HG03575 (cell line): ENCODE data around the gene PIGR.

Source experiments
- ATAC-seq: cut with Tn5 transposase; IDR thresholded peaks from one replicate; pipeline ENCODE4 v1.9.1; 2021; ENCODE audit not compliant: unreplicated experiment, insufficient number of reproducible peaks, low FRiP score; ENCODE audit errors: extremely low read depth

Gene PIGR

DNA sequence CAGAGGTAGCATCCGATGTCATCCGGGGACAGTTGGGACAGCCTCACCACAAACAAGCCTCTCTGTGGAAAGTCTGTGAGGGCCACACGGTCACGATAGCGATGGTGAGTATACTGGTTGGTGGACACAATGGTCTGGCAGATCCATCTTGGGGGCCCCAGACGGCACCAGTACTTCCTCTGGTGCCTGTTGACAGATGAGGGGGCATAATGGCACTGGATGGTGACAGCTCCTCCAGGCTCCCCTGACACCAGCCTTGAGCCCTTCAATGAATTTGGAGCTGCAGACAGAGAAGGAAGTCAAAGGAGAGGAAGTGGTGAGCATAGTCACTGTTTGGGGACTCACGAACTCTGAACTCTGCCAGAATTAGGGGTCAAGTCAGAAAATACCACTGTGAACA, 16.0 kb upstream of the PIGR start:
- ATAC-seq: no peak

DNA sequence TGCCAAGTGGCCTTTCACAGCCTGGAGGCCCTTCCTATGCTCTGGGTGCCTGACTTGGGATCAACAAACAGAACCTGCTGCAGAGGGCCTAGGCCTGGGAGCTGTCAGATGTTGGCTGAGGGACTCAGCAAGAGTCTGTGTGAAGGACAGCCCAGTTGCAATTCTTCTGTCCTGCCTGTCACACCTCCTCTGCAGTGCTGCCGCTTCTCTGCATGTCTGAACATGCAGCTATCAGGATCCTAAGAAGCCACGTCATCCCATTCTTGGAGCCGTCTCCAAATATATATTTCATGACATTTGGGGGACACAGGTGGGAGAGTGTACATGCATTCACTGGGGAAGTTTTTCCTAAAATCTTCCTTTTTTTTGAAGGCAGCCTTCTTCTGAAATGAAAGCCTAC, 15.4 kb upstream of the PIGR start:
- ATAC-seq: no peak

DNA sequence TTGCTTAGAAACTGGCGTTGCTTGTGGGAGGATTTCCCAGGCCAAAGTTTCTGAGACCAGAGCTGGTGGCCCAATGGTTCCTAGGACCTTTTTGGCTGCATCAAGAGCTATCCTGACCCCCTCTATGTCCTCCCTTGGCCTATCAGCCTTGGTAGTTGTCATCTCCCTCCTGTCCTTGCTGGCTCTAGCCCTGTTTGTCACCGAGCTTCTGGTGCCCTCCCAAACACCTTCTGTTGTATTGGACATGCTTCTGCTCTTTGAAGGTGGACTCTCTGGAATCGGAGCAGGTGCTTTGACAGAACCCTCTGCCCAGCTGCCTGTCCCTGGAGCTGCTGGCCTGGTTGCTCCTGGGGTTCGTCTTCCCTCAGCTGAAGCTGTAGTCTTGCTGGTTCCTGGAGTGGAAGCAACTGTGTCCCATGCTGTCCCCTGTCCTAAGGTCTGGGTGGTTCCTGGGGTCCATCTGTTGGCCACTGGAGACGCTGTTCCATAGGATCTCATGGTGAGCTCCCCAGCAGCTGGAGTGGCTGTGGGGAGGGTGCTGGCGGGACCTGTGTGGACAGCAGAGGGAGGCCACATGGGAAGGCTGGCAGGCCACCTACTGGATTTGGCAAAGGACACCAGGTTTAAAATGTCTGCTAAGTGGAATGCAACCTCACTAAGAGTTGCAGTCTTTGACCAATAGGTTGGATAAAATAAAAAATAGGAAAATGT, 14.6 kb upstream of the PIGR start:
- ATAC-seq: no peak

DNA sequence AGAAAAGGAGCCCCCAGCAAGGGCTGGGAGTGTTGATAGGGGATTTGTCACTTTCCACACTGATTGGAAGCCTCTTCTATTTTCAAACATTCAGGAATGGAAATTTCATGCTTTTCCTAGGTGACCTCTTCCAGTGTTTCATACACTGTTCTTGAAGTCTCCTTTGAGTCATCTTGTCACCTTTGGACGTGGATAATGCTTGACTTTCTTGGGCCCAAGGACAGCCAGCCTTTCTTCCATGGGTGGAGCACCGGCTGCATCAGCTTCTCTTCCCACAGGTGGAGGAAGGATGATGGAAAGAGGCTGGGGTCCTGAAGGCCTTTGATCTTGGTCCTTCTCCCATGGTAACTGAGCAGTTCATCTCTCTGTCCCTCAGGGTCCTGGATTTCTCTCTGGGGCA, 11.9 kb upstream of the PIGR start:
- ATAC-seq: no peak

DNA sequence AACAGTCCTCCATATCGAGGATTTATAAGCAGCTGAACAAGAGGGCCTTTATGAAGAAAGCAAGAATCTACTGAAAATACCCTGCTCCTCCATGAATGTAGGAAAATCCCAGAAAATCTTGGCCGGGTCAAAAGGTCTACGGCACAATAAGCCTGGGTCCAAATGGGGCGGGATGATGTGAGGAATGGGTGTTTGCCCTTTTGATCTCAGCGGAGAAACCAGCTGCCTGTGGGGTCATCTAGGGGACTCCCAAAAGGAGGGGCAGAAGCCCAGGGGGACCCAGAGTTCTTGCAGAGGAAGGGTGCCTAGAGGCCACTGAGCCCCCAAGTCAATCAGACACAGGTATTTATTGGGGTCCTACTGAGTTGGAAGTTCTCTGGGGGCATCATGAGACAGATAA, 11.4 kb upstream of the PIGR start:
- ATAC-seq: no peak

DNA sequence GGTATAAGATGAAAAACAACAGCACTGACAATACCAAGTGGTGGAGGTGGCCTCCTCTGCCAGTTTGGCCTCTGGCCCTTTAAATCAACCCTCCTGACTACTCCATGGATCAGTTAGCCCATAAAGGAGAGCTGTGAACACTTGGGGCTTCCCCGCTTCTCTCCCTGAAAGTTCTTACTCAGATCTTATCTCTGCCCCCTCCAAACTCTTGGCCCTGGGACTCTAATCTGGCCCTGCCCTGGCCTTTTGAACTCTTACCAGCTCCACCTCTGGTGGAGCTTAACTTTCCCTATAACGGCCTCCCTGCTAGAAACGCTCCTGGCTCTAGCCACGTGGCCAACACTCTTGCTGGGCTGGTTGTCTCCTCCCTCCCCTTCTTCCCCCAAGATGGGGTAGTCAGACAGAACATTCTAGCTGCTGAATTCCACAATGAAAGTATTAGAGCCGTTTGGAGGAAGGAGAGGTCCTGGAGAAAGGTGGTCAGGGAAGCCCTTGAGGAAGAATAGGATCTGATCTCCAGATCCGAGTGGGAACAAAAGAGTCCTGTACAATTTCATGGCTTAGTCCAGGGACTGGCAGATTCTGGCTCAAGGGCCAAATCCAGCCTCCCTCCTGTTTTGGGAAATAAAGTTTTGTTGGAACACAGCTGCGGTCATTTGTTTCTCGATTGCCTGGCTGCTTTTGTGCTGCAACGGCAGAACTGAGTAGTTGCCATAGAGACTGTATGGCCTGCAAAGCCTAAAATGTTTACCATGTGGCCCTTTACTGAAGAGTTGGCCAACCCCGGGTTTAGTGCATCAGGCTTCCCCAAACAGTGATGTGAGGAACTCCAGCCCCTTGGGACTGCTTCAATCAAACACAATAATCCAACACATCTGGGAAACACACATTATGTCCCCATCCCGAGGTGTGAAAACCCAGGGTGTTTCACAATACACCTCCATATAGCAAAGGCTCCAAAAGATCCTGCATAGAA, 9.5 kb upstream of the PIGR start:
- no peak for ATAC-seq

DNA sequence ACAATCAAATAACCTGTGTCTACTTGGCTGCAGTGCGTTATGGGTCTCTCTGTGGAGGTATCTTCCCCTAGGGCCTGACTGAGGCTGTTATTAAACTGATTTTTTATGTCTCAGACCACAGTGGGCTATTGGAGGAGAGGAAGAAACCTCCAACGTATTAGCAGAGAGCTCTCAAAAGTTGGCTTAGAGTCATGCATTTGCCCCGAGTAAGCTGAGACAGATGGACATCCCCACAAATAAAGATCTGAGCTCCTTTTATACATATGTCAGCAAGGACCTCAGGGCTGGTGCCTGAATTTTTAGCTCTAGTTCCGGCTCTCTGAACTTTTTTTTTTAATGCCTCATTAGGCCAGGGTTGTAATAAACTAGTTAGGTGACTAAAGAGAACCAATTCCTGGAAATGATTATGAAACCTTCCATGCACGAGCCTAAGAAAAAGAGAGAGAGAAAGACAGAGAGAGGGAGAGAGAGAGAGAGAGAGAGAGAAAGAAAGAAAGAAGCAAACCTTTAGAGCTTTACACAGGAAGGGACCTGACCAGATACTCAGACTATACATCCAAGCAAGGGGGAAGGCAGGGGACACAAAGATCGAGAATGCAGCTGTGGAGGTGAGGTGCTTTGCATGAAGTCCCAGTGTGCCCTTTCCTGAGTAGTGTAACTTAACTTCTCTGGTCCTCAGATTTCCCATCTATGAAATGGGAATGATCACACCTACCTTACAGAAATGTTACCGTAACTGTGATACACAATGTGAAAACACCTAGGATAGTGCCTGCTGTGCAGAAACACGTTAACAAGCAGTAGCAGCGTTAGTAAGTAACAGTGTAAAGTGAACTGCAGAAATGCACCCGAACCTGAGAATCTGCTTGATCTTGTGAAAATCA, 8.4 kb upstream of the PIGR start:
- ATAC-seq: no peak

DNA sequence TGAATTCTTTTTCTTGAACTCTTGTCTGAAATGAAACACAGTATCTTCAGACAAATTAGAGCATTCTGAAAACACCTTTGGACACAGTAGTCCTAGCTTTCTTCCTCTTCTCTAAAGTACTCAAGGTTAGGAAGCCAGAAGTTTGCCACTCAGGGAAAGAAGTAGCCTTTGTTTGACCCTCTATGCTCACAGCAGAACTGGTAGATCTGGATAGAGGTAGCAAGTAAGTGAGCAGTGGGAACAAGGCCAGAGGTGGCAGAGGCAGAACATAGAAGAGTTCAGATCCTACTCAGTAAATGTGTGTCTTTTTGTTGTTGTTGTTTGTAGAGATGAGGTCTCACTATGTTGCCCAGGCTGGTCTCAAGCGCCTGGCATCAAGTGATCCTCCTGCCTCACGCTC, 7.4 kb upstream of the PIGR start:
- no peak for ATAC-seq

DNA sequence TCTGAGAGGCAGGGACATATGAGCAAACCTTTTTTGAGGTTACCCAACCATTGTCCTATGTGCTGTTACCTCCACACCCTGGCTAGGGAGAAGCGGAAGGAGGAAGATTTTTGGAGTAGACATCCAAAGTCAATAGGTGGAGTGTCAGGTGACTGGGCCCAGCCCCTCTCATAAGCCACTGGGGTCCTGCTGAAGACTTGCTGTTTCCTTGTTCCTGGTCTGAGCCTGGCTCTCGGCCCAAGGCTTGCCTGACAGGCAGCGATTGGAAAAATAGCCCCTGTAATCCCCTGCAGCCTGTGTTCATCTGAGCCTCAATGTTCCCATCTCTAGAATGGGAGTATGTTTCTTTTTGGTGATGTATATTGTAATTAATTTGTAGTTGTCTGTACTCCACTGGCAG, 6.9 kb upstream of the PIGR start:
- no peak for ATAC-seq

DNA sequence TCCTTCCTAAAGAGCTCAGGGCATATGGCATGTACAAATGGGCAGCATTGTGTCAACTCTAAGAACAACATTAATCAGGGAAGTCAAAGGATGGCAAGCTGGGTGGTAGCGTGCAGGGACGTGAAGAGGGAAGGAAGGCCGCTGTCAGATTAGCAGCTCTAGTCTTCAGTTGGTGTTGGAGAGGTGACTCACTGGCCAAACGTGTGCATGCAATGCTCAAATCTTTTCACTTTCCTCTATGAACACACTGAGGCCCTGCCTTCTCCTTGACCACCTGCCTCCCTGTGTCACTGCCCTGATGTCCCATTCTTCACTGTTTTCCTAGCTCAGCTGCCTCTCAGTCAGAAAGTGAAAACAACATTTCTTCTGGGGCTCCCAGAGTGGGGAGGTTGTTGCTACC, 5.9 kb upstream of the PIGR start:
- ATAC-seq: no peak

DNA sequence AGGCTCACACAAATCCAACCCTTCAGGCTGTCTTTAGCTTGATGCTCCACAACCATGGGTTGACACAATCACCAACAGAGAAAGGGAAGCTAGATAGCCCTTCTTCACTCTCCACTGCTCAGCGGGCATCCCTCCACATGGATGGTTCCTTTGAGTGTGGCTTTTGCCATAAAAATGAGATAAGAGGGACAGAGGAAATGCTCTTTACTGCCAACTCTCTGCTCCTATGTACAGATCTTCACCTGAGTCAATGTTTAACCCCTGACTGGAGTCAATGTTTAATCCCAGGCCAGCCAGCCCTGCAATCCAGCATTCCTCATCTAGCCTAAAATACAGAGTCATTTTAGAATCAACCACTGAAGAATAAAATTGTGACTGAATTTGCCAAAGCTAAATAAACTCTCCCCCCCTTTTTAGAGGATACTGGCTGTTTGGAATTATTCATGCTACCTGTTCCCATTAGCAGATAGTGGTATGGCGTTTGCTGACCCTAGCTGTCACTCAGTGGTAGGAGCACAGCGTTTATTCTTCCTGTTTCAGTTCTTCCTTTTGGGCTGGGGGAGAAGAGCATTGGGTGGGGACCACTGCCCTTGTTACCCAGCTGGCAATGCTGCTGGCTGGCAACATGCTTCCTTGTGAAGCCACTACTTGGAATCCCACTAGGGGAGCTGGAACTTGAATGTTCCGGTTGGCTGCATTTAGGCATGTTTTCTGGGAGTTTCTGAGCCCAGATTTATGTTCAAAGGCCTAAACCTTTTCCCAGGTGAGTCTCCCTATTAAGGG, 5.2 kb upstream of the PIGR start:
- ATAC-seq: no peak

DNA sequence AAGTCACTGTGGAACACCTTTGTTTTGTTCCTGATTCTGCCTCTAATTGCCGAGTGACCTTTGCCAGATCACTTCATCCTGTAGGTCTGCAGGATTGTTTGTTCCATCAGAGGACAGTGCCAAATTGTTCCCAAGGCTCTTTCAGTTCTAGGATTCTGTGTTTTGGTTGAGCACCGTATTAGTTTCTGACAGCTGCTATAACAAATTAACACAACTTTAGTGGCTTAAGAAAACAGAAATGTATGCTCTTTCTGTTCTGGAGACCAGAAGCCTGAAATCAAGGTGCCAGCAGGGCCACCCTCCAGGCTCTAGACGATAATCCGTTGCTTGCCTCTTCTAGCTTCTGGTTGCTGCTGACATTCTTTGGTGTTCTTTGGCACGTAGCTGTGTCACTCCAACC, 3.4 kb upstream of the PIGR start:
- no peak for ATAC-seq

DNA sequence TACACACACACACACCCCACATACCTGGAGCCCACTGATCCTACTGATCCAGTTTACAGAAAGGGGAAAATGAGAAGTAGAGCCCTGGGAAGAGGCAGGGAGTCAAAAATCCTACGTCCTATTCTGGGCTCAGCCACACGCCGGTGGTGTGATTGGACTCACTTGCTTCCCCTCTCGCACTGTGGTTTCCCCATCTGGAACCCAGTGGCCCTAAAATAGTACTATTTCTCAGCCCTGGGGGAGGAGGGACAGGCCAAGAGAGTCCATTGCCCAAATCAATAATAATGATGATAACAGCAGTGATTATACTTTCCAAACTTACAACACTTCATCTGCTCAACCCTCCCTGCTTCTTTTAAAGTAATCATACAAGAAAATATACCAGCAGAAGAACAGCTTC, 2.9 kb upstream of the PIGR start:
- no peak for ATAC-seq

DNA sequence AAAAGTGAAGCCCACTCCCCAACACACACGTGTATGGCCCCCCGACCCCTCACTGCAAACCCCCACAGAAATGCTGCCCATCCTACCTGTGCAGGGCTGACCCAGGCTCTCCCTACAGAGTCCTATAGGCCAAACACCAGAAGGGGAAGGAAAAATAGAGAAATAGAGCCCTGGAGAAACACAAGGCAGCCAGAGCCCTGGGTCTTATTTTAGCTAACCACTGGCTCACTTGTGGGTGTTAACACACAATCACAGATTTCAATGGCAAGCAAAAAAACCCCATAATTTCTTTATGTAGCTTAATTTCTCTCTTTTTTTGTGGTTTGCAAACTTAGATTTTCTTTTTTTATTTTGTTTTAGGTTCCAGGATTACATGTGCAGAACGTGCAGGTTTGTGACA, 989 bp upstream of the PIGR start:
- ATAC-seq: no peak

DNA sequence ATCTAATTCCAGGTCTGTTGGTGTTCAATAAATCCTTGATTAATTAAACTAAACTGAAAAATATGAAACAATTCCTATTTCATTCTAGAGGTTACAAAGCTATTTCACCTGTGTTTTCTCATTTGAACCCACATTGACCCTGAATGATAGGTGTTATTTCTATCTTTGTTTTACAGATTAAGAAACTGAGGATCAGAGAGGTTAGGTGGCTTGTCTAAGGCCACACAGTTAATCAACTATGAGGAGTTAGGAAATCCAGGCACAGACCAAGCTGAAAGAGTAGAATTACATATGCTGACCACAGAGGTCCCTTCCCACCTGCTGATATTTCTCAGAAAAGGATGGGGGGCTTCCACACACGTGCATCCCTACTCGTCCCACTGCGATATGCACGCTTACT, 487 bp downstream of the PIGR start:
- no peak for ATAC-seq

DNA sequence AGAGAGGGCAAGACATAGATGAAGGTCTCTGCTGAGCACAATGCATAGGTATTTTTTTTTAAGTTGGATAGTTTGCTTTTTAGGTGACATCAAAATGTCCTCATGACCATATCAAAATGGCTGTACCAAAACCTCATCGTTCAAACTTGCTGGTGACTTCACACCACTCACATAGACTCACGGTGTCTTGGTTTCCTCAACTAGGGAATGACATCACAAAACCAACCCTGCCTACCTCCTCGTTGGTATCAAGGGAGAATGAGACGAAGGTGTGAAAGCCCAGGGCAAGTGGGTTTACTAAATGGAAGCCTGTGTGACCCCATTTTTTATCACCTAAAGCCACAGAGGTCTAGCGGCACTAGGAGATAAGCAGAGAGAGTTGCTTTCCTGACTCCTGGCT, 1.6 kb downstream of the PIGR start:
- no peak for ATAC-seq

DNA sequence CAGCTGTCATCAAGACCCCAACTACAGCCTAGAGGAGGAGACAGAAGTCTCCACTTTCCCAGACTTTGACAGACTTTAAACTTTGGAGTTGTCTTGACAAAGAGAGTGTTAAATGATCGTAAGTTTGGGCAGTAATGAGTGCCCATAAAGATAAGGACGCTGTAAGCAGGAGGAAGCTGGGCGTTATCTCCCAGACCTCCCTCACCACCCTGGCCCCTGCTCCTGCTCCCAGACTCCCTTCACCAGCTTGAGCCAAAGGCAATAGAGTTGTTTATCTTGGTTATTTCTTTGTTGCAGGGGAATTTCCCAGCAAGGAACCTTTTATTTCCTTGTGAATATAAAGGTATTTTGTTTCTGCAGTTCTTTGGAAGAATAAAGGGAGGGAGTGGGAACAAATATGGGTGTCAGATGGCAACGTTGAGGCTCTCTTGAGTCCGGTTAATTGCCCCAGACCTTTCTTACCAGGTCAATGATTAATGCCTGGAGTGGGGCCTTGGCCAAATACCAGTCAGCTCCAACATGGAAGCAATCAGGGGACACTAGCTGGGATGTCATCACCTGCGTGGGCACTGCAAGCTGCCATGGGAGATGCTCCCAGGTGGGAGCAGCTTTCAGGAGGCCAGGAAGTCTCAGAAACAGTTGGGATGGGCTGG, 4.4 kb downstream of the PIGR start:
- no peak for ATAC-seq

DNA sequence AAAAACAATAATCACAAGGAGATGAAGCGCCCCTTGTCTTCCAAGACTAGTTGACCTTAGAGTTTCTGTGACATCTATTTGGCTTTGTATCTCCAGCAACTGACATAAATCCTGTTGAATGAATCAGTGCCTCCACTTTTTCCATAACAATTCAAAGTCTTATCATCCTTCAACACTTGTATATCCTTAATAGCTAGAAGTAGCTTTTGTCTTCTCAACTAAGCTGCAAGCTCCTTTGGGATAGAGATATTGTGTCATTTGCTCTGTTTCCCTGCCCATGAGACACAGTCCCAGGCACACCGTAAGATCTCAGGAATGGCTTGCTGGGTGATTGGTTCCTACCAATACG, 5.7 kb downstream of the PIGR start:
- ATAC-seq: no peak
